B cell (primary cell): ENCODE data around the gene CEP85.

Experiments used
- EZH2 ChIP-seq: IDR thresholded peaks from 2 replicates; pipeline ENCODE4 v1.6.1; 2012; ENCODE audit warnings: borderline replicate concordance, low read depth, mild to moderate bottlenecking, moderate library complexity, low read length; ENCODE audit not compliant: insufficient read depth, poor library complexity, severe bottlenecking
- TF ChIP-seq, protein P1 (sequence below): fragments of 200-600 bp; IDR thresholded peaks from one replicate; pipeline ENCODE4 v1.8.0; 2022; ENCODE audit warnings: antibody characterized with exemption, mild to moderate bottlenecking

- TF ChIP-seq, protein P1, sequence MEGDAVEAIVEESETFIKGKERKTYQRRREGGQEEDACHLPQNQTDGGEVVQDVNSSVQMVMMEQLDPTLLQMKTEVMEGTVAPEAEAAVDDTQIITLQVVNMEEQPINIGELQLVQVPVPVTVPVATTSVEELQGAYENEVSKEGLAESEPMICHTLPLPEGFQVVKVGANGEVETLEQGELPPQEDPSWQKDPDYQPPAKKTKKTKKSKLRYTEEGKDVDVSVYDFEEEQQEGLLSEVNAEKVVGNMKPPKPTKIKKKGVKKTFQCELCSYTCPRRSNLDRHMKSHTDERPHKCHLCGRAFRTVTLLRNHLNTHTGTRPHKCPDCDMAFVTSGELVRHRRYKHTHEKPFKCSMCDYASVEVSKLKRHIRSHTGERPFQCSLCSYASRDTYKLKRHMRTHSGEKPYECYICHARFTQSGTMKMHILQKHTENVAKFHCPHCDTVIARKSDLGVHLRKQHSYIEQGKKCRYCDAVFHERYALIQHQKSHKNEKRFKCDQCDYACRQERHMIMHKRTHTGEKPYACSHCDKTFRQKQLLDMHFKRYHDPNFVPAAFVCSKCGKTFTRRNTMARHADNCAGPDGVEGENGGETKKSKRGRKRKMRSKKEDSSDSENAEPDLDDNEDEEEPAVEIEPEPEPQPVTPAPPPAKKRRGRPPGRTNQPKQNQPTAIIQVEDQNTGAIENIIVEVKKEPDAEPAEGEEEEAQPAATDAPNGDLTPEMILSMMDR, result no peak
- no peak for TF ChIP-seq EZH2
Observed at GRCh38 chr1:26212726-26213125, 21.3 kb upstream of the CEP85 start.
